GM21526 (cell line): ENCODE measurements around the gene ANHX.
"Not testable (repeated sequence)": the region's sequence is repeated elsewhere in the genome, so short reads cannot be mapped to it uniquely, and the experiment has no call there.

ENCODE experiments used
- ATAC-seq: cut with Tn5 transposase; IDR thresholded peaks from one replicate; pipeline ENCODE4 v1.9.1; 2021; ENCODE audit warnings: moderate library complexity; ENCODE audit not compliant: unreplicated experiment, low FRiP score

Gene ANHX

GRCh38 chr12:133235401-133236112 lies at the start of gene ANHX:
ANHX (minus strand) TSS chr12:133235877; CDS start chr12:133234356, 1,521 bp downstream.
- ATAC-seq: no peak

DNA sequence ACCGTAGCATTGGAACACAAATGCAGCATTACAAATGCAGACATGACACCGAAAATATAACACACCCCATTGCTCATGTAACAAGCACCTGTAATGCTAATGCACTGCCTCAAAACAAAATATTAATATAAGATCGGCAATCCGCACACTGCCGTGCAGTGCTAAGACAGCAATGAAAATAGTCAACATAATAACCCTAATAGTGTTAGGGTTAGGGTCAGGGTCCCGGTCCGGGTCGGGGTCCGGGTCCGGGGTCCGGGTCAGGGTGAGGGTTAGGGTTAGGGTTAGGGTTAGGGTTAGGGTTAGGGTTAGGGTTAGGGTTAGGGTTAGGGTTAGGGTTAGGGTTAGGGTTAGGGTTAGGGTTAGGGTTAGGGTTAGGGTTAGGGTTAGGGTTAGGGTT lies 29.0 kb upstream of the ANHX start:
- ATAC-seq: not testable (repeated sequence)

- ATAC-seq: no peak
Observed at GRCh38 chr12:133264173-133264572, 28.5 kb upstream of the ANHX start.

GRCh38 chr12:133256321-133256720 lies 20.6 kb upstream of the ANHX start:
- ATAC-seq: no peak

DNA sequence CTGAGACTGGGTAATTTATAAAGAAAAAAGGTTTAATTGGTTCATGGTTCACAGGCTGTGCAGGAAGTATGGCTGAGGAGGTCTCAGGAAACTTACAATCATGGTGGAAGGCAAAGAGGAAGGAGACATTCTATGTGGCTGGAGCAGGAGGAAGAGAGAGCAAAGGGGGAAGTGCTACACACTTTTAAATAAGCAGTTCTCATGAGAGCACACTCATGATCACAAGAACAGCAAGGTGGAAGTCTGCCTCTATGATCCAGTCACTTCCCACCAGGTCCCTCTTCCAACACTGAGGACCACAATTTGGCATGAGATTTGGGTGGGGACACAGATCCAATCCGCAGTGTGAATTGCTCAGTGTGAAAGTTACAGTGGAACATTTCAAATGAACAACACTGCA lies 20.2 kb upstream of the ANHX start:
- ATAC-seq: not testable (repeated sequence)

GRCh38 chr12:133251732-133252131 lies 16.1 kb upstream of the ANHX start:
- no peak for ATAC-seq

DNA sequence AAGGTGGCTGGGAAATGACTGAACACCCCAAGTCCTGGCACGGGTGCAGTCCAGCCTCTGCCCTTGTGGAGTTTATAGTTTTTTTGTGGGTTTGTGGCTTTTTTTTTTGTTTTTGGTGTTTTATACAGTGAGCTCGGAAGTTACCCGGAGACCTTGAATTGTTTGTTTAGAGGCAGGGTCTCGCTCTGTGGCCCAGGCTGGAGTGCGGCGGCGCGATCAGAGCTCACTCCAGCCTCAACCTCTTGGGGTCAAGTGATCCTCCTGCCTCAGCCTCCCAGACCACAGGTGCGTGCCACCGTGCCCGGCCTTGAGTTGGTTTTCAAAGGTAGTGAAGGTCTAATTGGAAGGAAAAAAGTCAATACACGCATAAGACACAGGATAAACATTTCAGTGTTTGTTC lies 879 bp upstream of the ANHX start:
- ATAC-seq: no peak

DNA sequence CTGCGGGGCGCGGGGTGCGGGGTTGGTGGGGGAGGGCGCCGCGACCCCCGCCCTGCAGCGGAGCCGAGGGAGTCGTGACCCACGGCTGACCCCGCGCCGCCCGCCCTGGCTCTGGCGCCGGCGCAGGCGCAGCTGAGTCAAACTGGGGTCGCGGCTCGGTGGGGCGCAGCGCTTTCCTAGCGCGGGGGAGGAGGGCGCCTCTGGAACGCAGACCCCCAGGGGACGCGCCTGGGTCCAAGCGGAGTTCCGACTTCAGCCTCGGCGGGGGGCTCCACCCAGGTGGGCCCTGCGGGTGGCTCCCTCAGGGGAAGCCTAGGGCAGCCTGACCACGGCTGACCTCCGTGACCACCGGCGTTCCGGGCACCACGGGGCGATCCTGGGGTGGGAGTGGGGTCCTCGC lies 467 bp upstream of the ANHX start:
- no peak for ATAC-seq

- ATAC-seq: no peak
Observed at GRCh38 chr12:133234971-133235370, 706 bp downstream of the ANHX start.

DNA sequence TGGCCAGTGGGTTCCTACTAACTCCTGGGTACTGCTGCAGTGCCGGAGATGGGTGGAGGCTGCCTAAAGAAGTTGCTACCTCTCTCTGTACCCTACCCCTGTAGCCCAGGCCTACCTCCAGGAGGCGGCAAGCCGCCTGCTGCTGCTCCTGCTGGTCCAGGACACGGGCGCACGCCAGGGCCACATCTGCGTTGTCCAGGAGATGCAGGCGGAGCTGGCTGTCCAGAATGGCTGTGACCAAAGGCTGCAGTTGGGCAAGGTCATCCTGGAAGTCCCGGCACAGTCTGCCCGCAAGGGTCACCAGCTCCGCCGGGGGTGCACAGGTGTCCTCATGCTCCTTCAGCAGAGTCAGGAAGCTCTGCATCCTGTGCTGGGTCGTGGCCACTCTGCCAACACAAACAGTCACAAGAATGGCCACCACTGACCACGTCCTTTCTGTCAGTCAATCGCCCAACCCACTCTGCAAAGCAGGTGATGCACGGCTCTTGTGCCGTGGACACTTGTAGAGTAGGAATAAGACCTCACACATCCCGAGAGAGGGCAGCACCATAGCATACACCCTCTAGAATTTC lies 1.6 kb downstream of the ANHX start:
- ATAC-seq: no peak

DNA sequence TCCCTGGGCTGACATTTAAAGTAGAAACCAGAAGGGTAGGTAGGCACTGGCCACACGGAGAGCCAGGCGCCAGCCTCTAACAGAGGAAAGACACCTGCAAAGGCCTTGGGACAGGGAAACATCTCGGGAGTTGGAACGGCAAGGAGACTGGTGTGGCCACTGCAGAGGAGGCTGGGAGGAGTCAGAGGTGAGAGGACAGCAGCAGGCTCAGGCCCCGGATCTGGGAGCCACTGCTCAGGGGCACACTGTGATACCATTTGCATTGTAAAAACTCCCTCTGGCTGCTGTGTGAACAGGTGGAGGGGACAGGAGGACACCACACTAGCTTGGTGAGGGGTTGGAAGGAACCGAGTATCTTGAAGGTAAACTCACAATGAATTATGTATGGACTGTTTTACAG lies 2.7 kb downstream of the ANHX start:
- no peak for ATAC-seq

- no peak for ATAC-seq
Observed at GRCh38 chr12:133231001-133231400, 4.7 kb downstream of the ANHX start.

DNA sequence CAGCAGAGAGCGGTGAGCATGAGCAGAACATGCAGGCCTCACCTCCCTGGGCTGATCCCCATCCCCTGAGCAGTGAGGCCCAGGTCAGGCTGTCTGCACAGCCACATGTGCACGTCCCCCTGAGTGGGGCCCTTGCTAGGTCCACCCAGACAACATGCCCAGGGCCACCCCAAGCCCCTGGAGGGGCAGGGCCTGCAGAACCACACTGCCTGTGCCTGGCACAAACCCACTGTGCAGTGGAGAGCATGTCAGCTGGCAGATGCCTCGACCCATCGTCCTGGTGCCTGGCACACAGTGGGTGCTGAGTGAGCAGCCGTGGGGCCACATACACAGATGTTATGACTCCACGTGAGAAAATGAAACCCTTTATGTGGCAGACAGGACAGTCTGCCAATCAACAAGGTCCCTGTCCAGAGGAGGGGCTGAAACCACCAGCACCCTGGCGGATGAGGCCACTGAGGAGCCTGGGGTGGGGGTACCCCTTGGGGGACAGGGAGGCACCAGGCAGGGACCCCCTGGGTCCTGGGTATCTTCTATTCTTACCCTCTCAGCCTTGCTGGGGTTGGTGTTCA lies 8.3 kb downstream of the ANHX start:
- ATAC-seq: no peak

GRCh38 chr12:133226690-133227089 lies 9.0 kb downstream of the ANHX start:
- no peak for ATAC-seq

- ATAC-seq: no peak
Observed at GRCh38 chr12:133225527-133225926, 10.2 kb downstream of the ANHX start.

DNA sequence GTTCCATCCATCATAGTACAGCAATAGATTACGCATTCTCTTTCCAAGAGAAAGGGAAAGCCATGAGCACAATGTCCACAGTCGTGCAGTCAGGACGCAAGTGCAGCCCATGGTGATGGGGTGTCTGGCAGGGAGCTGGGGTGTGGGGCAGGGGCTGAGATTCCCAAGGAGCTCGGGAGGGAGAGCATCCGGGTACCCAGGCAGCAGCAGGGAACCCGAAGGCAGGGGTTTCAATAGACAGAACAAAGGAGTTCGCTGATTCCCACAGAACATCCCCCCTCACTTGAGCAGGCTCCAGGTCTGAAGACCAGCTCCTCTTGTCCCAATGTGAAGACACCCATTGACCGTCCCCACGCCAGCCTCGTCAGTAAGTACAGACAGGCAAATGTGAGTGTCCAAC lies 13.5 kb downstream of the ANHX start:
- no peak for ATAC-seq

GRCh38 chr12:133221241-133221640 lies 14.4 kb downstream of the ANHX start:
- no peak for ATAC-seq

GRCh38 chr12:133220521-133220920 lies 15.2 kb downstream of the ANHX start:
- ATAC-seq: no peak

DNA sequence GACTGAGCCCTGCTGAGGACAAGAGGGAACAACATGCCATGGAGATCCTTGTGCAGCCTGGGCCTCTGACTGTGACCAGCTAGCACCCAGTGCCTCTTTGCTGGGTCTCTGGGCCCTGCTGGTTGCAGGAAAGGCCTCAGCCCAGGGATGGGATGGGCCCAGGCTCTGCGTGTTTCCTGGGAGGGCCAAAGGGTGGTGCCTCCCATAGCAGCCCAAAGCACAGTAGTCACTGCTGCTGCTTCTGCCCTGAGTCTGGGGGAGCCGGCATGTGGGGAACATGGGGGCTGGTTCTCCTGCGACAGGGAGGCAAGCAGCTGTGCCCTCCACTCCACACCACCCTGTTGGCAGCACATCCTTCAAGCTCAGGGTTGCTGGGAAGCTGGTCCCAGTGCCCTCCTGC lies 18.5 kb downstream of the ANHX start:
- ATAC-seq: no peak

- ATAC-seq: no peak
Observed at GRCh38 chr12:133215724-133216123, 20.0 kb downstream of the ANHX start.

DNA sequence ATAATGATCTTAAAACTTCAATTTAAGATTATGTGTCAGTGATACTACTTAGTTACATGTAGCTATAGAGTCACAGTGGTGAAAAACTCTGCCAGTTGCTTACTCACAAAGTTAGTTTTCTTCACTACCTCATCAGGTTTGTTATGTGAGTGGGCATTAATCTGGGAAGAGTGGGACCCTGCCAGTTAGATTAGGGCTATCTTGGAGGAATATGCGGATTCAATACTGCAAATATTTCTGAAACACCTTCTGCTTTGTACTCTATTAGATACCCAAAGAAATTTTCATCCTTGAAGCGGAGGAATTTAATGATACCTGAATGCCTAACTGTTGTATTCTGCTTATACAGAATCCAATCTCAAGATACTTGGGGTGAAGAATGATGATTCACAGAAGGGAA lies 29.3 kb downstream of the ANHX start:
- no peak for ATAC-seq

DNA sequence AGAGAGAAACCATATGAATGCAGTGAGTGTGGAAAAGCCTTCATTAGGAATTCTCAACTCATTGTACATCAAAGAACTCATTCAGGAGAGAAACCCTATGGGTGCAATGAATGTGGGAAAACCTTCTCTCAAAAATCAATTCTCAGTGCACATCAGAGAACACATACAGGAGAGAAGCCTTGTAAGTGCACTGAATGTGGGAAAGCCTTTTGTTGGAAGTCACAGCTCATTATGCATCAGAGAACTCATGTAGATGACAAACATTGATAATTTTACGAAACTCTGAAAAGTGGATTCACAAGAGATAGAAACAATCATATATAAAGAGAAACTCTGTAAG lies 31.4 kb downstream of the ANHX start:
- ATAC-seq: no peak
